Type B pancreatic cell (in vitro differentiated cells): Measurements from ENCODE around the gene ANK2. TPM values are rescaled to one million over a fixed set of nuclear protein-coding genes. Genes with fewer than 3 reads are reported as not detected.

Experiments
- DNase-seq: peaks from one replicate; pipeline ENCODE4 v3.0.0; 2021; ENCODE audit warnings: mixed read lengths; ENCODE audit not compliant: unreplicated experiment; ENCODE audit errors: extremely low spot score
- H3K27ac Mint-ChIP-seq: 2 replicates; pipeline ENCODE4 v1.8.0; 2021; ENCODE audit warnings: mild to moderate bottlenecking, mixed read lengths
- H3K27me3 Mint-ChIP-seq: 2 replicates; pipeline ENCODE4 v1.8.0; 2021; ENCODE audit warnings: mixed read lengths
- H3K36me3 Mint-ChIP-seq: 2 replicates; pipeline ENCODE4 v1.8.0; 2021; ENCODE audit warnings: mixed read lengths
- H3K4me1 Mint-ChIP-seq: one replicate; pipeline ENCODE4 v1.8.0; 2021; ENCODE audit warnings: mixed read lengths; ENCODE audit not compliant: unreplicated experiment
- H3K4me3 Mint-ChIP-seq: 2 replicates; pipeline ENCODE4 v1.8.0; 2021; ENCODE audit warnings: mild to moderate bottlenecking, mixed read lengths
- H3K9me3 Mint-ChIP-seq: 2 replicates; pipeline ENCODE4 v1.8.0; 2021; ENCODE audit warnings: mixed read lengths
- CTCF ChIP-seq: fragments of 200-600 bp; sonication (generic); conservative IDR thresholded peaks from 2 replicates; pipeline ENCODE4 v1.5.0; 2021; ENCODE audit warnings: antibody characterized with exemption, mild to moderate bottlenecking
- total RNA-seq: library from RNA; stranded (reverse); gene quantifications from 2 replicates; pipeline ENCODE4 v1.2.1, GENCODE V29; 2021; ENCODE audit warnings: low replicate concordance

ANK2 gene
- total RNA-seq, 1 donor from 2014 or later, result 27.7 TPM

GRCh38 chr4:113293674-113294073, 244.2 kb downstream of the ANK2 start:
- TF ChIP-seq CTCF, result peak; percentile 38
- no peak for DNase-seq
- Mint-ChIP-seq H3K4me3 (no peak overlapping the region), H3K4me1 (peaks cover 14% of the 10 kb centered on the region), H3K27ac (no peak overlapping the region), H3K27me3 (no peaks in the 10 kb centered on the region), H3K36me3 (no peaks in the 10 kb centered on the region), H3K9me3 (no peaks in the 10 kb centered on the region)

- Mint-ChIP-seq H3K4me3 (no peak overlapping the region), H3K27ac (no peak overlapping the region), H3K9me3 (no peaks in the 10 kb centered on the region), H3K4me1 (peaks cover 14% of the 10 kb centered on the region), H3K27me3 (no peaks in the 10 kb centered on the region), H3K36me3 (no peaks in the 10 kb centered on the region)
- TF ChIP-seq CTCF, result no peak
- DNase-seq, result no peak
Observed at GRCh38 chr4:113294908-113295307, 245.5 kb downstream of the ANK2 start.

- H3K4me1 Mint-ChIP-seq, result no peaks in the 10 kb centered on the region
- TF ChIP-seq CTCF, result no peak
- no peaks in the 10 kb centered on the region for H3K27me3 Mint-ChIP-seq
- no peak overlapping the region for H3K4me3 Mint-ChIP-seq
- H3K27ac Mint-ChIP-seq, result no peak overlapping the region
- no peaks in the 10 kb centered on the region for H3K36me3 Mint-ChIP-seq
- DNase-seq, result no peak
- H3K9me3 Mint-ChIP-seq, result no peaks in the 10 kb centered on the region
Observed at GRCh38 chr4:113300471-113300928, 251.0 kb downstream of the ANK2 start.

GRCh38 chr4:113302051-113302450, 252.6 kb downstream of the ANK2 start:
- Mint-ChIP-seq H3K9me3 (no peaks in the 10 kb centered on the region), H3K27me3 (no peaks in the 10 kb centered on the region), H3K4me3 (no peak overlapping the region), H3K4me1 (no peaks in the 10 kb centered on the region), H3K36me3 (no peaks in the 10 kb centered on the region), H3K27ac (no peak overlapping the region)
- no peak for DNase-seq
- TF ChIP-seq CTCF, result no peak

GRCh38 chr4:113303315-113303714, 253.9 kb downstream of the ANK2 start:
- Mint-ChIP-seq H3K4me1 (no peaks in the 10 kb centered on the region), H3K36me3 (no peaks in the 10 kb centered on the region), H3K9me3 (no peaks in the 10 kb centered on the region), H3K27me3 (no peaks in the 10 kb centered on the region), H3K4me3 (no peak overlapping the region), H3K27ac (no peak overlapping the region)
- TF ChIP-seq CTCF, result no peak
- DNase-seq, result no peak

GRCh38 chr4:113311047-113311446, 261.6 kb downstream of the ANK2 start:
- Mint-ChIP-seq H3K27me3 (no peaks in the 10 kb centered on the region), H3K36me3 (no peaks in the 10 kb centered on the region), H3K4me3 (no peak overlapping the region), H3K9me3 (no peaks in the 10 kb centered on the region), H3K4me1 (no peaks in the 10 kb centered on the region), H3K27ac (no peak overlapping the region)
- no peak for DNase-seq
- no peak for TF ChIP-seq CTCF
